Stimulated activated CD8-positive, alpha-beta memory T cell treated with anti-CD3 and anti-CD28 coated beads, Interleukin-4, amount 100 ng/mL, for 48 hours (primary cell): ENCODE results near the gene ST14.
"Not testable (repeated sequence)": the region's sequence is repeated elsewhere in the genome, so short reads cannot be mapped to it uniquely, and the experiment has no call there.

Experiments
- DNase-seq: peaks from one replicate; pipeline ENCODE4 v3.0.0-alpha.2; 2020

Gene ST14

GRCh38 chr11:130165601-130166456 lies 6.2 kb downstream of the ST14 start:
- no peak for DNase-seq

- no peak for DNase-seq
These were observed 6.8 kb downstream of the ST14 start for GRCh38 chr11:130166457-130166784.

DNA sequence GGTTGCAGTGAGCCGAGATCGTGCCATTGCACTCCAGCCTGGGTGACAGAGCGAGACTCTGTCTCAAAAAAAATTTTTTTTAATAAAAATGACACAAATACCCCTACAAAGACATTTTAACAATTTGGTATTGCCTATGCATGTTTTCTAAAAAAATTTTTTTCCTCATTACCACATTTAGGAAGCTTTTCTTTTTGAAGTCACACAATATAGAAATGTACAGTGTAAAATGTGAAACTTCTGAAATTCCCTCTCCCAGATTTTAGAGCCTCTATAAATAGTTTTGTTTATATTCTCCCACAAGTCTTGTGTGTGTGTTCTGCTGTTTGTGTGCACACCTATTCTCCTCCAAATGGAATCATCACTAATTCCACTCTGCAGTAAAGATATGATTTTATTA lies 7.6 kb downstream of the ST14 start:
- DNase-seq = no peak

GRCh38 chr11:130168105-130168504 lies 8.5 kb downstream of the ST14 start:
- no peak for DNase-seq

GRCh38 chr11:130170345-130170744 lies 10.8 kb downstream of the ST14 start:
- DNase-seq = no peak

DNA sequence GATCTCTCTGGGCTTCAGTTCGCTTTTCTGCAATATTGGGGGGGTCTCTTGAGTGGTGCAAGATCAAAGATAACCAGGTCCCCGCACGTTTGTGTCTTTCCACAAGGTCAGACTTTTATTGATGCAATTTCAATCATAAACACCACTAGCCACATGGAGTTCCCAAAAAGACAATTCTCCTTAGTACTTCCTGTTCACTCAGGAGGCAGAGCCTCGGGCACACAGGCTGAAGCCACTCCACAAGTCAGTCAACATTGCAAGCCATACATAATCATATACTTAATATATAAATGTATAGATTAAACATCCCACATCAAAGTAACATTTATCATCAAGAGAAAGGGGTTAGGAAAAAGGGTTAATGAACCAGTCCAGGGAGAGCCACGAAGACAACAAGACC lies 12.0 kb downstream of the ST14 start:
- DNase-seq = no peak

DNA sequence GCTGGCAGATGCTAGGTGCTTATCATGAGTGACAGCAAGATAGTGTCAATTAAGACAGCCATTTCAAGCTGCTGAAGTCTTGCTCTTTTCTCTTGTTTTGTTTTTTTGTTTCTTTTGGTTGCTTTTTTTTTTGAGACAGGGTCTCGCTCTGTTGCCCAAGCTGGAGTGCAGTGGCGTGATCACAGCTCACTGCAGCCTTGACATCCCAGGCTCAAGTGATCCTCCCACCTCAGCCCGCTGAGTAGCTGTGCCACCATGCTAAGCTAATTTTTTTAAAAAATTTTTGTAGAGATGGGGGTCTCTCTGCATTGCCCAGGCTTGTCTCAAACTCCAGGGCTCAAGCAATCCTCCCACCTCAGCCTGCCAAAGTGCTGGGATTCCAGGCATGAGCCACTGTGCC lies 12.4 kb downstream of the ST14 start:
- not testable (repeated sequence) for DNase-seq

DNA sequence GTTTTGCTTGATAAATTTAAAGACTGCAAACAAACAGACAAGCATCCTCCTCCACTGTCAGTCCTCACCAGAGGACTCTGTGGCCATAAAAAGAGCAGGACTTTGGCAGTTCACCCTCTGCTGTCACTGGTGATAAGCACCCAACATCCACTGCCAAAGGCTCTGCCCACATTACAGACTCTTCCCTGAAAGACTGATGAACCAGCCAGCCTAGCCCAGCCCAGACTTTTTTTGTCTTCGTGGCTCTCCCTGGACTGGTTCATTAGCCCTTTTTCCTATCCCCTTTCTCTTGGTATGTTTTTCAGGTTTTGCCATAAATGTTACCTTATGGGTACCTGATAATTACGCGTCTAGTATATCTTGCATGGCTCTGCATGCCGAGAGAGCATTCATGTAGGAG lies 15.1 kb downstream of the ST14 start:
- DNase-seq = no peak

GRCh38 chr11:130175898-130176297 lies 16.3 kb downstream of the ST14 start:
- DNase-seq = no peak

- DNase-seq = no peak
These were observed 18.2 kb downstream of the ST14 start for GRCh38 chr11:130177782-130178181.

DNA sequence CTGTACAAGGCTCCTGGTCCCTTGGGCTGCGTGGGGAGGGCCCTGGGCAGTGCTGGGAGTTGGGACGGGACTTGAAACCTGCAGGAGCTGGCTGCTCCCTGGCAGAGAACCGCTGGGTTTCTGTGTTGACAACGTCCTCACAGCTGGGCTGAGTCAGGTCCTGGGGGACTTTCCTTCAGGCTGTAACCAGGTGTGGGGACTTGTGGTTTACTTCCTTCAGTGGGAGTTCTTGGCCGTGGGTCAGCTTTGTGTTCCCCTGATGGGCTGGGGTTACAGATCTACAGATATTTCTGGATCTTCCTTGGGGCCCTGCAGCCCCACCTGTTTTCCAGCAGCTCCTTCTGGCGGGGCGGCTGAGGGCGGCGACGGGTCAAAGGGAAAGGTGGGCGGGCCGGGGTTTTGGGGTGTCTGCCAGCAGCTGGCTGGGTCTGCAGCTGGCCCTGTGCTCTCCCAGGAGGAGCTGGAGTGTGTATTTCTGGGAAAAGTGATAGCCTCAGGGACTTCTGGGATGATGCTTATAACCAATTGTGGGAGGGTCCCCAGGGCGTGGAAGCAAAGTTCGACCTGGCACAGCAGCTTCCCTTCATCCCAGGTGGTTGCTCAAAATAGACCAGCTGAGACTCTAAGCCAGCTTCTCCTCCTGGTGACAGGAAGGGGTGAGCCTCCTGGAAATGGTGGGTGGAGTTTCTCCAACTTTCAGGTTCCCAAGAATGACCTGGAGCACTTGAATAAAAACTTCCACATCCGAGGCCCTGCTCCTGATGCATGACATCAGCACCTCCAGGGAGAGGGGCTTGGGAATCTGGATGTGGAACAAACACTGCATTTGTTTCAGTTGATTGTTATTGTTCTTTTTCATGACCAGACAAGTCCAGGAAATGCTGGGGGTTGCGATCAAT lies 19.1 kb downstream of the ST14 start:
- DNase-seq = no peak

- no peak for DNase-seq
These were observed 20.1 kb downstream of the ST14 start for GRCh38 chr11:130179396-130180306.

- no peak for DNase-seq
These were observed 20.9 kb downstream of the ST14 start for GRCh38 chr11:130180491-130180890.

GRCh38 chr11:130180896-130181294 lies 21.3 kb downstream of the ST14 start:
- no peak for DNase-seq

DNA sequence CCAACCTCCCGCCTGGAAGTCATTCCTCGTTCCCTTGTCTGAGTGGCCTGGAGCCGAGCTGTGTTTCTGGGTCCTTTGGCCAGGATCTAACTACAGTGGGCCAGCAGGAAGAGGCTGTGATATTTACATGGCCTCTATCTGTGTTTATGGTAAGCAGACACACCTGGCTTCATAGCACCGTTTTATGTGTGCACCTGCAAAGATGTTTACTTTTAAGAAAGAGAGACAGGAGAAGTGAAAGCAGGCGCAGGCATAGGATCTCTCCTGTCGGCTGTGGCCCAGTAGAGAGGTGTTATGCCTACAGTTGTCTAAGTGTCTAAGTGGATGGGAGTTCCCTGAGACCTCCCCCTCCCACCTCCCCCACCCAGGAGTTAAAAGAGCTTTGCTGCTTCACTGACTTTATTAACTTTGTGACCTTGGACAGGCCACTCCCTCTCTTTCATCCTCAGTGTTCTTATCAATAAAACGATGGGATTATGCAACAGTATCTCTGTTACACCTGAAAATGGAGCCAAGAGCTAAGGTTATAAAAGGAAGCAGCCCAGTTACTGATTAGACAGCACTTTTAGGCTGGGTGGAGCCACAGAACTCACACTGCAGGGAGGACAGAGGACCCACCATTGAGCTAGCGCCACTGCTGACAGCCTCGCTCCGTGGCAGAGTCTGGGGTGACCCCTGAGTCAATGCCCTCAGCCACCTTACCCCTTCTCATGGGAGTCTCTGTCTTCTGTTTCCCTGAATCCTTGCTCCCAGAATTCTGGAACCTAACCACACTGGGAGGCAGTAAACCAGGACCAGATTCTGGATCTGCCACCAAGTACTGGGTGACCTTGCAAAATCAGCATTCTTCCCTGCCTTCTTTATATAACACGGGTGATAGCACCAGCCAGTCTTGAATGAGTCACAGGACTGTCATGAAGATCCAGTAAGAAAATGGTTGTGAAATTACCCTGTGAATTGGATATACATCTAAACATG lies 22.0 kb downstream of the ST14 start:
- no peak for DNase-seq

DNA sequence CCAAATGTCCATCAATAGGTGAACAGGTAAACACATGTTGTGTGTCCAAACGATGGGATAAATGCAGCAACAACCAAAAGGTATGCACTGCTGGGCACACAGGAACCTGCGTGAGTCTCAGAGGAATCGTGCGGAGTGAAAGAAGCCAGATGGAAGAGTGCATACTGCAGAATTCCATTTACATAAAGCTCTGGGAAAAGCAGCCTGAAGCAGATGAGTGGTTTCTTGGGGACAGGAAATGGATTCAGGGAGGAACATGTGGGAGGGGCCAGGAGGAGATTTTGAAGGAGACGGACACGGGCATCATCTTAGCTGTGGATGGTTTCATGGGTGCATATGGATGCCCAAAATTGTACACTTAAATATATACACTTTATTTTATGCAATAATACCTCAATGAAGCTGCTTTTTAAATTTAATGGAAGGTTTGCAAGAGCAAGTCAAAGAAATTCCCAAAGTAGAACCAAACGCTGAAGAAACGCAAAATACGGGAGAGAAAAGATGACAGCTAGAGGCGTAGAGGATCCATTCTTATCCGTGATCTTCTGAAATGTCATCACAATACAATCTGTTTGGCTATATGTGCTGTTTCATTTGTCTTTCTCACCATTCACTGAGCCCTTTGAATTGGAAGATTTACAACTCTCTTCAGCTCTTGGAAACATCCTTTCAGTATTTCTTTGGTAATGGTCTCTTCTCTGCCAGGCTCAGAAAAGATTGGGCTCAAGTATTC lies 24.5 kb downstream of the ST14 start:
- DNase-seq = no peak

- DNase-seq = no peak
These were observed 27.5 kb downstream of the ST14 start for GRCh38 chr11:130187096-130187495.

DNA sequence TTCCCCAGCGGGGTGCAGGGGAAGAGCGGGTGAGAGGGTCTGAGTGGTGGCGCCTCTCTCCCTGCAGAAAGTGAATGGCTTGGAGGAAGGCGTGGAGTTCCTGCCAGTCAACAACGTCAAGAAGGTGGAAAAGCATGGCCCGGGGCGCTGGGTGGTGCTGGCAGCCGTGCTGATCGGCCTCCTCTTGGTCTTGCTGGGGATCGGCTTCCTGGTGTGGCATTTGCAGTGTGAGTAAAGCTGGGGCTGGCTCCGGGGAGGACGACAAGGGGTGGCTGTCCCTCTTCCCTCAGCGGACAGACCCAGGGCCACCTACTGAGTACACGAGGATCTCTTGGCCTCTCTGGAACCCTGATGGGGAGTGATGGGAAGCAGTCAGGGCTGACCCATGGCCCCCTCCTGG lies 28.5 kb downstream of the ST14 start:
- DNase-seq = no peak

DNA sequence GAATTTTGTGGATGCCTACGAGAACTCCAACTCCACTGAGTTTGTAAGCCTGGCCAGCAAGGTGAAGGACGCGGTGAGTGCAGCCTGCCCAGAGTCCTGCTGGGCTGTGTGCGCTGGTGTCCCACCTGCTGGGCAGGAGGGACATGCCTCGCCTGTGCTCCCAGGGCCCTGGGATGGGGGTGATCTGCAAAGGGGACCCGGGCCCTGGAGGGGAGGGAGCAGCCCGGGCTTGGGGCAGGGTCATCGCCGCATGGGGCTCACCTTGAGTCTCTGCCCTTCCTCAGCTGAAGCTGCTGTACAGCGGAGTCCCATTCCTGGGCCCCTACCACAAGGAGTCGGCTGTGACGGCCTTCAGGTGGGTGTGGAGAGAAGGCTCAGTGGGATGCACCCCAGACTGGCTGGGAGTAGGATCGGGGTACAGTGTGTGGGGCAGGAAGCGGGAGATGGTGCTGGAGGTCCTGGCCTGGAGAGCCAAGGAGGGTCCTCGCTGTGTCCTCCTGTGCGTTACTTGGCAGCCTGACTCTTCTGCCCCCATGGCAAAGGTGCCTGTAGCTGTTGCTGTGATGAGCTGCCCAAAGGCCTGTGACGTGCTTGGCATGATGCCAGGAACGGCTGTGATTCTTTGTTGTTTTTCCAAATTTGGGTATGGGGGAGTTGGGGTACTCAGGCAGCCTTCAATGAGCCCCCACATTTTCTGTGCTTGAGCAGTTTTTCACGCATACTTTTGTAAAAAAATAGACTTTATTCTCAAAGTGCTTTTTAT lies 29.2 kb downstream of the ST14 start:
- no peak for DNase-seq

DNA sequence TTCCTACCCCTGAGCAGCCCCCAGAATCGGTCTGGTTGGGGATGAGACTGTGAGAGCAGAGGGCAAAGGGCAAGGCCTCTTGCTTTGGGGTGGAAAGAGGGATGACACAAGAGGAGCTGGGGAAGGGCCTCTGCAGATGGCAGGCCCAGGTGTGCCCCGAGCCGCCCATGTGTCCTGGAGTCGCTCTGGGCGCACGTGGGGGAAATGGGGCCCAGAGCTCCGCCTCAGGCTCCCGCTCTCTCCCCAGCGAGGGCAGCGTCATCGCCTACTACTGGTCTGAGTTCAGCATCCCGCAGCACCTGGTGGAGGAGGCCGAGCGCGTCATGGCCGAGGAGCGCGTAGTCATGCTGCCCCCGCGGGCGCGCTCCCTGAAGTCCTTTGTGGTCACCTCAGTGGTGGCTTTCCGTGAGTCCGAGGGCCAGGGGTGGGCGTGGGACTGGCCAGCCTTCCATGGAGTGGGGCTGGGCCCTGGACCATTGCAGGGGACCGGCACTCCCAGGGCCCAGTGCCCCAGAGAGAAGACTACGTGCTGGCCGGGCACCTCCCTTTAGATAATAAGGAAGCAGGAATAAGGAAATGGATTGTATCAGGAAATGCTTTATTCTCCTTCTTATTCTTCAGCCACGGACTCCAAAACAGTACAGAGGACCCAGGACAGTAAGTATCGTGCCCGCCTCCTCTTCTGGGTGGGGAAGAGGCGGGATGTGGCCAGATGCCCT lies 30.1 kb downstream of the ST14 start:
- DNase-seq = no peak
